Heart left ventricle (tissue), 16 donors: Measurements from ENCODE around the gene RASSF1. TPM values are rescaled to one million over a fixed set of nuclear protein-coding genes. Genes with fewer than 3 reads are reported as not detected.

Experiments
- ATAC-seq, 4 donors: fragments of 200-7000 bp; cut with Tn5 transposase; one replicate each; pipeline ENCODE4 v1.9.1; 2020 to 2022; ENCODE audit warnings: moderate library complexity in 4 of 4, mild to moderate bottlenecking in 3 of 4, moderate number of reproducible peaks in 1 of 4
- DNase-seq, 5 donors: peaks; one replicate each; pipeline ENCODE4 v3.0.0-alpha.2; 2020
- H3K27ac ChIP-seq, 12 donors: fragments of 200-600 bp; sonication (generic) in 4 of 12; one replicate each; pipeline versions ENCODE4 v1.5.0 to v1.8.0; 2016 to 2022; ENCODE audit warnings: mild to moderate bottlenecking in 2 of 12
- H3K27me3 ChIP-seq, 9 donors: fragments of 200-600 bp; sonication (generic) in 2 of 9; one replicate each; pipeline versions ENCODE4 v1.5.1 to v1.8.0; 2016 to 2022; ENCODE audit warnings: mild to moderate bottlenecking in 3 of 9
- H3K36me3 ChIP-seq, 9 donors: fragments of 200-600 bp; sonication (generic) in 2 of 9; one replicate each; pipeline versions ENCODE4 v1.5.0 to v1.8.0; 2018 to 2022; ENCODE audit warnings: mild to moderate bottlenecking in 2 of 9
- H3K4me1 ChIP-seq, 12 donors: fragments of 200-600 bp; sonication (generic) in 4 of 12; one replicate each; pipeline versions ENCODE4 v1.5.0 to v1.8.0; 2016 to 2022; ENCODE audit warnings: mild to moderate bottlenecking in 3 of 12
- H3K4me3 ChIP-seq, 12 donors: fragments of 200-600 bp; sonication (generic) in 4 of 12; one replicate each; pipeline versions ENCODE4 v1.5.0 to v1.8.0; 2017 to 2022; ENCODE audit warnings: mild to moderate bottlenecking in 9 of 12, moderate library complexity in 4 of 12
- H3K9me3 ChIP-seq, 12 donors: fragments of 200-600 bp; sonication (generic) in 4 of 12; one replicate each; pipeline versions ENCODE4 v1.5.0 to v1.8.0; 2016 to 2022; ENCODE audit warnings: mild to moderate bottlenecking in 1 of 12
- POLR2A ChIP-seq, 2 donors: fragments of 450-650 bp; IDR thresholded peaks; one replicate each; pipeline ENCODE4 v1.6.1; 2017; ENCODE audit warnings: antibody characterized with exemption in 2 of 2, mild to moderate bottlenecking in 2 of 2, moderate library complexity in 2 of 2
- WGBS, 4 donors: extraction: QIAGEN DNeasy Blood & Tissue Kit in 2 of 4; methylation state at CpG; one replicate each; pipeline versions ENCODE4 v1.1.5 to v1.1.7; 2013 to 2018; 5-methylcytosine and 5-hydroxymethylcytosine counted together
- intact Hi-C, 10 donors: fragments of 100-400 bp; cut with DNase I; formaldehyde crosslinking; loops; one replicate each; pipeline versions ENCODE4 v1.11.1 to v1.14.2; 2022
- polyA plus RNA-seq, 2 donors: library from polyadenylated mRNA; stranded (reverse); fragments of 200-250 nt; gene quantifications; one replicate each; pipeline ENCODE4 v1.2.3, GENCODE V29; 2013
- total RNA-seq, 9 donors: library from RNA; depleted of rRNA in 2 of 9; stranded (reverse); fragments of >200 nt in 2 of 9; fragmentation: NEBNext Ultra II Directional in 3 of 9; extraction: Animal tissue kit (Norgen Biotek cat#: 25700) in 3 of 9; gene quantifications; one replicate each; pipeline versions ENCODE4 v1.1.0 to v1.2.4, GENCODE V29; 2016 to 2023
- TF ChIP-seq, protein P1 (sequence below), 12 donors: fragments of 200-600 bp; sonication (generic) in 4 of 12; IDR thresholded peaks; one replicate each; pipeline versions ENCODE4 v1.5.0 to v1.8.0; 2018 to 2022; ENCODE audit warnings: antibody characterized with exemption in 12 of 12, mild to moderate bottlenecking in 5 of 12
- donor health status: ischemic (EF 13 %, LVEDD 7.1; RV severe dilation, severe dysfunction).
- donor health status: healthy with polysubstance abuse.
- donor health status: DM: no; HTN: yes; CAD: no.
- donor health status: DM: no; HTN: no; CAD: no.
- donor health status: ischemic (EF 25% LVEDD 6.9; RV normal size, moderate dysfunction).
- donor health status: ischemic (EF 25% LVEDD 5.7; RV mildly dilated, moderate dysfunction).
- donor health status: healthy.
- donor health status: DM: yes; HTN: yes; CAD: no.
- donor health status: ischemic (EF 35%, LVEDD 5.7; RV mildly dilated, moderate dysfunction).
- donor health status: nonischemic (EF 11% LVEDD 7.7; RV severe dilation, severe dysfunction).
- donor health status: DM: yes; HTN: yes; CAD: no.
- donor health status: PGD.
- donor health status: ischemic (EF 29% LVEDD 5.4; RV normal size, mild dysfunction).
- donor health status: nonischemic (EF 23%, LVEDD 6.1; RV moderate dilation, normal function).

Gene RASSF1
- total and polyA plus RNA-seq, 11 donors, result 7.9 to 58.6 (median 14.2) TPM

DNA sequence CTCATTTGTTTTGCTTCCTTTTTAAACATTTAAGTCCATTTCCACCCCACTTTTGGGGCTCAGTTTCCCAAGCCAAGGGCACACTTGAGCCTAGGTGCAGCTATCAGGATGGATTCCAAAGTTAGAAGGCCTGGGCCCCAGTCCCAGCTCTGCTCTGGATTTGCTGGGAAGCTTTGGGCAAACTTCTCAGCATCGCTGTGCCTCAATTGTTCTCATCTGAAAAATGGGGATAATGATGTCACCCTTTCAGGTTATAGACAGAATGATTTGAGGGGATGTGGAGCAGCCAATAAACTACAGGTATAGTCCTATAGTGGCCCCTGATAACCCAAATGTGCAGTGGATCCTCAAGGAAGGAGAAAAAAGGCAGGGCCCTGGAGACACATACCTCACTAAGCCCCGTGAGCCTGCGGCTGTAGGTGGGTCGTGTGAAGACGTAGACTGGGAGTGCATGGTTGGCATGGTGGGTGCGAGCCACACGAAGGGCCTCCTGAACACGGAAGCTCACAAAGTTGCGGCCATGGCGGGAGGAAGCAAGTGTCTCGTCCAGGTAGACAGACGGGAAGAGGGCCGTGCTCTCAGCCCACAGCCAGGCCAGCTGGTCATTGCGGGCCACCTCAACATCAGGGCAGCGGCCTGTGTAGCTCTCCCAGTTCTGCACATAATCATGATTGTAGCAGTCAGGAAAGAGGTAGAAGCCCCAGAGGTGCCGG lies 21.3 kb downstream of the RASSF1 start:
- Histone ChIP-seq H3K36me3 (peaks cover 0 to 55% (median 45%) of the 10 kb centered on the region in 9 donors), H3K27me3 (no peaks in the 10 kb centered on the region), H3K4me3 (peak overlapping the region; percentile 62 to 97 (median 88)), H3K27ac (peak overlapping the region in 10 of 12 donors; percentile 7 to 99 (median 98)), H3K4me1 (peaks cover 5 to 72% (median 55%) of the 10 kb centered on the region in 12 donors), H3K9me3 (no peaks in the 10 kb centered on the region)
- ATAC-seq, result no peak
- DNase-seq, result peak in 2 of 5 donors; percentile 17 to 21
- 63 to 89% (median 69%) methylated on average over 16 of the region's 16 CpGs for WGBS, 4 donors
- TF ChIP-seq, protein P1, sequence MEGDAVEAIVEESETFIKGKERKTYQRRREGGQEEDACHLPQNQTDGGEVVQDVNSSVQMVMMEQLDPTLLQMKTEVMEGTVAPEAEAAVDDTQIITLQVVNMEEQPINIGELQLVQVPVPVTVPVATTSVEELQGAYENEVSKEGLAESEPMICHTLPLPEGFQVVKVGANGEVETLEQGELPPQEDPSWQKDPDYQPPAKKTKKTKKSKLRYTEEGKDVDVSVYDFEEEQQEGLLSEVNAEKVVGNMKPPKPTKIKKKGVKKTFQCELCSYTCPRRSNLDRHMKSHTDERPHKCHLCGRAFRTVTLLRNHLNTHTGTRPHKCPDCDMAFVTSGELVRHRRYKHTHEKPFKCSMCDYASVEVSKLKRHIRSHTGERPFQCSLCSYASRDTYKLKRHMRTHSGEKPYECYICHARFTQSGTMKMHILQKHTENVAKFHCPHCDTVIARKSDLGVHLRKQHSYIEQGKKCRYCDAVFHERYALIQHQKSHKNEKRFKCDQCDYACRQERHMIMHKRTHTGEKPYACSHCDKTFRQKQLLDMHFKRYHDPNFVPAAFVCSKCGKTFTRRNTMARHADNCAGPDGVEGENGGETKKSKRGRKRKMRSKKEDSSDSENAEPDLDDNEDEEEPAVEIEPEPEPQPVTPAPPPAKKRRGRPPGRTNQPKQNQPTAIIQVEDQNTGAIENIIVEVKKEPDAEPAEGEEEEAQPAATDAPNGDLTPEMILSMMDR (IDR thresholded peaks at IDR 0.05), result no peak
- no peak for TF ChIP-seq POLR2A (IDR thresholded peaks at IDR 0.05)
- intact Hi-C loops, result loop anchor here in 1 of 10 donors (2.0 kb wide), 1 partner anchor 15 kb away; no protein-coding TSS in a partner anchor

DNA sequence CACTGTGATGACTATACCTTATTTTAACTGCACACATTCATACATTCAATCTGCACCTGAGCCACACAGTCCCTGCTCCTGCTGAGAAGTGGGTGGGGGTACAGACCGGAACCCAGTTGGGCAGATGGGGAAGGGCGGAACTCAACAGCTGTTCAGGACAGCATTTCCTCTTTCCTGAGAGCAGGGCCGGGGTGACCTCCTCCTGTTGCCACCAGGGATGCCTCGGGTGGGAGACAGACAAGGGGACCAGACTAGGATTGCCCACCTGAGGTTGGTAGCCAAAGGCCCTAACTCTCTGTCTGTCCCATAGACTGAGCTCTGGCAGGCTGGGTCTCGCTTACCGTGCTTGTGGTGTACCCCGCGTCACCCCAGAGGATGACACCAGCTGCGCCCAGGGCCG lies 22.0 kb downstream of the RASSF1 start:
- Histone ChIP-seq H3K9me3 (no peaks in the 10 kb centered on the region), H3K27ac (peak overlapping the region in 10 of 12 donors; percentile 7 to 99 (median 85)), H3K36me3 (peaks cover 0 to 59% (median 45%) of the 10 kb centered on the region in 9 donors), H3K27me3 (no peaks in the 10 kb centered on the region), H3K4me1 (peaks cover 5 to 65% (median 50%) of the 10 kb centered on the region in 12 donors), H3K4me3 (peak overlapping the region in 9 of 12 donors; percentile 70 to 97 (median 88))
- DNase-seq (peak in 3 of 5 donors; percentile 15 to 56 (median 52)), ATAC-seq (no peak)
- TF ChIP-seq POLR2A (IDR thresholded peaks at IDR 0.05), result no peak
- TF ChIP-seq, protein P1 (IDR thresholded peaks at IDR 0.05), result no peak
- intact Hi-C loops, result loop anchor here in 1 of 10 donors (2.0 kb wide), 1 partner anchor 14 kb away; no protein-coding TSS in a partner anchor
- WGBS, 4 donors, result 59 to 76% (median 70%) methylated on average over 8 to 10 of the region's 10 CpGs

DNA sequence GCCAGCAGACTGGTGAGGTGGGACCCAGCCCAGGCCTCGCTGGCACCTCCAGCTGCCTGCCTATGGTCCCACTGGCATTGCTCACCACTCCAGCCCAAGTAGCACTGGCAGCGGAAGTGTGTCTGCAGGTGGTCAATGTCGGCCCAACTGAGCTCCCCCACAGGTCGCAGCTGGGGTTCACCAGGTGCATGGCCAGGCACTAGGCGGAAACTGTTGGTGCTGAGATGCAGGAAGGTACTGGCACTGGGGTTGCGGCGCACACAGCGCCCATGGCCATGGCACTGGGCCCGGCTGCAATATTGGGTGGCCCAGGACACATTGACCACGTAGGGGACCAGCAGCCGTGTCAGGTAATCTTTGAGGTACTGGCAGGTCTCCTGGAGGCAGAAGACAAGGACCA lies 22.5 kb downstream of the RASSF1 start:
- 76 to 88% (median 84%) methylated on average over 10 to 11 of the region's 11 CpGs for WGBS, 4 donors
- Histone ChIP-seq H3K27ac (peak overlapping the region in 10 of 12 donors; percentile 7 to 99 (median 64)), H3K4me1 (peaks cover 5 to 60% (median 50%) of the 10 kb centered on the region in 12 donors), H3K4me3 (peak overlapping the region in 8 of 12 donors; percentile 70 to 97 (median 90)), H3K9me3 (no peaks in the 10 kb centered on the region), H3K36me3 (peaks cover 0 to 59% (median 45%) of the 10 kb centered on the region in 9 donors), H3K27me3 (no peaks in the 10 kb centered on the region)
- DNase-seq (peak in 1 of 5 donors; percentile 24), ATAC-seq (no peak)
- TF ChIP-seq POLR2A (IDR thresholded peaks at IDR 0.05), result no peak
- TF ChIP-seq, protein P1 (IDR thresholded peaks at IDR 0.05), result no peak
- intact Hi-C loops, result loop anchor here in 1 of 10 donors (2.0 kb wide), 1 partner anchor 13 kb away; no protein-coding TSS in a partner anchor

DNA sequence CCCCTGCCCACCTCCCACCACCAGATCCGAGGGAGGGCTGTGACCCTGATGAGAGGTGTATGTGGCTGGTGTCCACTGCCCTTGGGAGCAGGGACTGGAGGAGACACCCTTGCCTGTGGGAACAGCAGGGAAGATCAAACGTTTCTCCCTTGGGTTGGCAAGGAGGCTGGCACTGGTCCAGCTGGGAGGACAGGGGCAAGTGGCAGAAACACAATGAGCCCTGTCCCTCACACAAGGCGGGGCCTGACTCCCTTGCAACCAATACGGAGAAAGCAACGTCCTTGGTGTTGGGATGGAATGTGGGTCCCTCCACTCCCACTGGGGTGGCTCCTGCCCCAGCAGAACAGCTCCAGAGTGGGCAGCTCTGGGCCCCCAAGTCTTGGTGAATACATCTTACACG lies 23.3 kb downstream of the RASSF1 start:
- Histone ChIP-seq H3K36me3 (peaks cover 0 to 59% (median 45%) of the 10 kb centered on the region in 9 donors), H3K4me3 (peak overlapping the region in 5 of 12 donors; percentile 70 to 97 (median 88)), H3K27ac (peak overlapping the region in 11 of 12 donors; percentile 12 to 99 (median 39)), H3K27me3 (no peaks in the 10 kb centered on the region), H3K4me1 (peaks cover 5 to 52% (median 43%) of the 10 kb centered on the region in 12 donors), H3K9me3 (no peaks in the 10 kb centered on the region)
- ATAC-seq (no peak), DNase-seq (peak in 4 of 5 donors; percentile 14 to 63 (median 34))
- intact Hi-C loops, result no loop called here
- TF ChIP-seq, protein P1 (IDR thresholded peaks at IDR 0.05), result no peak
- no peak for TF ChIP-seq POLR2A (IDR thresholded peaks at IDR 0.05)
- WGBS, 4 donors, result 39 to 59% (median 58%) methylated on average over 4 to 6 of the region's 6 CpGs
